ENCODE measurements around the gene ENTPD8. TPM values are rescaled to one million over a fixed set of nuclear protein-coding genes. Genes with fewer than 3 reads are reported as not detected.

The ENTPD8 gene
- polyA plus RNA-seq, 3 donors, result not detected

GRCh38 chr9:137394866-137395665 lies 46.1 kb downstream of the ENTPD8 start:
- peaks cover 9% of the 10 kb centered on the region for H3K4me1 Mint-ChIP-seq
- Histone ChIP-seq H2AFZ (ENCODE audit: insufficient read depth, low read depth, low read length, poor library complexity, severe bottlenecking) (no peak overlapping the region), H3K4me2 (replicated peaks; ENCODE audit: extremely low read depth, low read length, poor library complexity, severe bottlenecking) (no peak overlapping the region), H4K20me1 (ENCODE audit: insufficient read depth, low read length) (no peaks in the 10 kb centered on the region), H3K79me2 (ENCODE audit: insufficient read depth, low read length) (no peaks in the 10 kb centered on the region), H3K4me3 (replicated peaks in 1 of 3; ENCODE audit: low read depth in 2 of 3, low read length in 3 of 3) (no peak overlapping the region), H3K27me3 (ENCODE audit: control insufficient read depth in 2 of 2, insufficient read depth in 2 of 2, low read length in 2 of 2) (no peaks in the 10 kb centered on the region), H3K9me3 (replicated peaks in 1 of 2; ENCODE audit: control insufficient read depth in 1 of 2, insufficient read depth in 1 of 2, low read length in 2 of 2) (peaks cover 0 to 16% of the 10 kb centered on the region in 2 donors), H3K27ac (ENCODE audit: low read depth in 1 of 2, low read length in 2 of 2) (no peak overlapping the region), H3K4me1 (ENCODE audit: control insufficient read depth in 1 of 2, insufficient read depth in 2 of 2, low read length in 2 of 2) (peaks cover 9 to 11% of the 10 kb centered on the region in 2 donors), H3K36me3 (replicated peaks in 1 of 2; ENCODE audit: control insufficient read depth in 1 of 2, insufficient read depth in 2 of 2, low read length in 2 of 2) (peaks cover 5 to 11% of the 10 kb centered on the region in 2 donors), H3K9ac (ENCODE audit: insufficient read depth, low read length, poor library complexity, severe bottlenecking) (no peak overlapping the region)
- peaks cover 6 to 15% (median 10%) of the 10 kb centered on the region in 7 donors for H3K9me3 Mint-ChIP-seq
- DNase-seq, result no peak
- no peak for TF ChIP-seq CTCF (IDR thresholded peaks at IDR 0.05)
- peak overlapping the region in 1 of 7 donors; percentile 65 for H3K27ac Mint-ChIP-seq
- H3K4me3 Mint-ChIP-seq, result no peak overlapping the region
- H3K36me3 Mint-ChIP-seq, result peaks cover 6 to 16% of the 10 kb centered on the region in 2 donors
- intact Hi-C loops (cut with micrococcal nuclease), result no loop called here
- H3K27me3 Mint-ChIP-seq (ENCODE audit: low read depth in 3 of 3), result peaks cover 0 to 3% (median 2%) of the 10 kb centered on the region in 3 donors
- 96% methylated on average over 32 of the region's 36 CpGs for WGBS (ENCODE audit: insufficient coverage)

GRCh38 chr9:137393176-137394150 lies 47.7 kb downstream of the ENTPD8 start:
- intact Hi-C loops (cut with micrococcal nuclease), result no loop called here
- Histone ChIP-seq H3K36me3 (replicated peaks in 1 of 2; ENCODE audit: control insufficient read depth in 1 of 2, insufficient read depth in 2 of 2, low read length in 2 of 2) (peaks cover 5 to 11% of the 10 kb centered on the region in 2 donors), H3K79me2 (ENCODE audit: insufficient read depth, low read length) (no peaks in the 10 kb centered on the region), H3K4me3 (replicated peaks in 1 of 3; ENCODE audit: low read depth in 2 of 3, low read length in 3 of 3) (no peak overlapping the region), H3K27me3 (ENCODE audit: control insufficient read depth in 2 of 2, insufficient read depth in 2 of 2, low read length in 2 of 2) (no peaks in the 10 kb centered on the region), H2AFZ (ENCODE audit: insufficient read depth, low read depth, low read length, poor library complexity, severe bottlenecking) (no peak overlapping the region), H3K4me1 (ENCODE audit: control insufficient read depth in 1 of 2, insufficient read depth in 2 of 2, low read length in 2 of 2) (no peaks in the 10 kb centered on the region), H3K9me3 (replicated peaks in 1 of 2; ENCODE audit: control insufficient read depth in 1 of 2, insufficient read depth in 1 of 2, low read length in 2 of 2) (peaks cover 0 to 9% of the 10 kb centered on the region in 2 donors), H4K20me1 (ENCODE audit: insufficient read depth, low read length) (no peaks in the 10 kb centered on the region), H3K9ac (ENCODE audit: insufficient read depth, low read length, poor library complexity, severe bottlenecking) (no peak overlapping the region), H3K27ac (ENCODE audit: low read depth in 1 of 2, low read length in 2 of 2) (no peak overlapping the region), H3K4me2 (replicated peaks; ENCODE audit: extremely low read depth, low read length, poor library complexity, severe bottlenecking) (no peak overlapping the region)
- H3K9me3 Mint-ChIP-seq, result peaks cover 2 to 9% (median 5%) of the 10 kb centered on the region in 7 donors
- H3K27me3 Mint-ChIP-seq (ENCODE audit: low read depth in 3 of 3), result peaks cover 0 to 2% (median 1%) of the 10 kb centered on the region in 3 donors
- WGBS (ENCODE audit: insufficient coverage), result 93% methylated on average over 15 of the region's 28 CpGs
- no peak for DNase-seq
- peaks cover 2 to 22% of the 10 kb centered on the region in 2 donors for H3K36me3 Mint-ChIP-seq
- H3K4me3 Mint-ChIP-seq, result no peak overlapping the region
- no peaks in the 10 kb centered on the region for H3K4me1 Mint-ChIP-seq
- no peak overlapping the region for H3K27ac Mint-ChIP-seq
- TF ChIP-seq CTCF (IDR thresholded peaks at IDR 0.05), result no peak

Measured in CD14-positive monocyte (primary cell).